B cell (primary cell): ENCODE measurements around the gene PFKP. TPM values are rescaled to one million over a fixed set of nuclear protein-coding genes. Genes with fewer than 3 reads are reported as not detected.

Experiments used
- ATAC-seq: fragments of 200-7000 bp; cut with Tn5 transposase; one replicate; pipeline ENCODE4 v1.10.0; 2021; ENCODE audit warnings: low read depth, mild to moderate bottlenecking, moderate number of reproducible peaks, moderate library complexity
- CTCF ChIA-PET: fragments of 350-600 bp; sonication (Branson Sonifier 250); formaldehyde crosslinking; loops from one replicate; lab custom pipeline; 2021; ENCODE audit warnings: antibody characterized with exemption, inconsistent platforms; lab: Charles Lee
- POLR2A ChIA-PET: fragments of 350-600 bp; sonication (Branson Sonifier 250); formaldehyde crosslinking; loops from one replicate; lab custom pipeline; 2021; ENCODE audit warnings: antibody characterized with exemption; lab: Charles Lee
- DNase-seq: peaks from one replicate; pipeline ENCODE4 v3.0.0; 2013
- H2AFZ ChIP-seq: 2 replicates; pipeline ENCODE4 v1.6.1; 2012; ENCODE audit warnings: mild to moderate bottlenecking, low read depth, low read length; ENCODE audit not compliant: insufficient read depth, poor library complexity, severe bottlenecking
- H3K27ac ChIP-seq, 2 donors: 1 replicate in 1 of 2; 2 replicates in 1 of 2; pipeline ENCODE4 v1.5.1; 2012 to 2013; ENCODE audit warnings: low read length in 2 of 2, mild to moderate bottlenecking in 2 of 2, moderate library complexity in 1 of 2
- H3K27me3 ChIP-seq, 4 experiments: fragments of 200-600 bp in 1 of 4; sonication (generic) in 1 of 4; replicated peaks in 1 of 4; 1 replicate in 2 of 4; 2 replicates in 2 of 4; pipeline versions ENCODE4 v1.6.1 to v1.7.0; 2013 to 2016; ENCODE audit warnings: low read length in 3 of 4, mild to moderate bottlenecking in 2 of 4, mixed read lengths in 1 of 4, moderate library complexity in 1 of 4; ENCODE audit not compliant: insufficient read depth in 4 of 4, control insufficient read depth in 3 of 4; ENCODE audit errors: control extremely low read depth in 1 of 4
- H3K36me3 ChIP-seq, 2 experiments: replicated peaks in 1 of 2; 1 replicate in 1 of 2; 2 replicates in 1 of 2; pipeline versions ENCODE4 v1.6.1 to v1.7.1; 2013; ENCODE audit warnings: low read length in 1 of 2; ENCODE audit not compliant: insufficient read depth in 2 of 2, control insufficient read depth in 1 of 2; ENCODE audit errors: control extremely low read depth in 1 of 2, extremely low read depth in 1 of 2
- H3K4me1 ChIP-seq, 2 donors: fragments of 200-600 bp in 1 of 2; sonication (generic) in 1 of 2; 1 replicate in 1 of 2; 2 replicates in 1 of 2; pipeline versions ENCODE4 v1.5.1 to v1.6.1; 2013 to 2017; ENCODE audit warnings: low read length in 2 of 2; ENCODE audit not compliant: control insufficient read depth in 2 of 2, insufficient read depth in 2 of 2
- H3K4me2 ChIP-seq: replicated peaks from 2 replicates; pipeline ENCODE3; 2012; ENCODE audit warnings: mild to moderate bottlenecking, low read depth, low read length; ENCODE audit not compliant: poor library complexity, severe bottlenecking
- H3K4me3 ChIP-seq, 5 experiments: fragments of 200-600 bp in 1 of 5; sonication (generic) in 1 of 5; 1 replicate in 3 of 5; 2 replicates in 2 of 5; pipeline versions ENCODE4 v1.5.1 to v1.7.0; 2011 to 2016; ENCODE audit warnings: low read length in 4 of 5, mild to moderate bottlenecking in 4 of 5, low read depth in 2 of 5, control low read depth in 1 of 5, moderate library complexity in 1 of 5; ENCODE audit not compliant: insufficient read depth in 1 of 5; ENCODE audit errors: control extremely low read depth in 1 of 5, extremely low read depth in 1 of 5
- H3K79me2 ChIP-seq: fragments of 200-600 bp; sonication (generic); one replicate; pipeline ENCODE4 v1.6.0; 2016; ENCODE audit warnings: low read length; ENCODE audit not compliant: control insufficient read depth, insufficient read depth
- H3K9ac ChIP-seq: fragments of 200-600 bp; sonication (generic); 2 replicates; pipeline ENCODE4 v1.6.1; 2017; ENCODE audit warnings: mild to moderate bottlenecking, low read length, moderate library complexity
- H3K9me3 ChIP-seq, 3 donors: one replicate each; pipeline versions ENCODE4 v1.6.1 to v1.7.1; 2013; ENCODE audit warnings: low read length in 2 of 3; ENCODE audit not compliant: control insufficient read depth in 2 of 3, insufficient read depth in 1 of 3; ENCODE audit errors: control extremely low read depth in 1 of 3
- H4K20me1 ChIP-seq: 2 replicates; pipeline ENCODE4 v1.6.0; 2012; ENCODE audit warnings: mild to moderate bottlenecking, low read length; ENCODE audit not compliant: insufficient read depth, control insufficient read depth, poor library complexity, severe bottlenecking
- H3K27ac Mint-ChIP-seq: one replicate; pipeline ENCODE4 v1.8.0; 2021; ENCODE audit warnings: mixed read lengths
- H3K27me3 Mint-ChIP-seq: one replicate; pipeline ENCODE4 v1.8.0; 2021; ENCODE audit warnings: mixed read lengths
- H3K4me1 Mint-ChIP-seq: one replicate; pipeline ENCODE4 v1.8.0; 2021; ENCODE audit warnings: mixed read lengths
- H3K4me3 Mint-ChIP-seq: one replicate; pipeline ENCODE4 v1.8.0; 2021; ENCODE audit warnings: mixed read lengths
- H3K9me3 Mint-ChIP-seq: one replicate; pipeline ENCODE4 v1.8.0; 2022; ENCODE audit warnings: mixed read lengths; ENCODE audit not compliant: insufficient read depth
- CTCF ChIP-seq: fragments of 200-600 bp; IDR thresholded peaks from one replicate; pipeline ENCODE4 v1.8.0; 2022; ENCODE audit warnings: antibody characterized with exemption, mild to moderate bottlenecking
- EZH2 ChIP-seq: IDR thresholded peaks from 2 replicates; pipeline ENCODE4 v1.6.1; 2012; ENCODE audit warnings: borderline replicate concordance, low read depth, mild to moderate bottlenecking, moderate library complexity, low read length; ENCODE audit not compliant: insufficient read depth, poor library complexity, severe bottlenecking
- WGBS: methylation state at CpG from one replicate; pipeline ENCODE4 v1.1.5; 2013; ENCODE audit warnings: missing lambda C conversion rate; ENCODE audit not compliant: insufficient coverage; 5-methylcytosine and 5-hydroxymethylcytosine counted together
- intact Hi-C: fragments of 100-400 bp; cut with micrococcal nuclease; formaldehyde crosslinking; loops from one replicate; pipeline ENCODE4 v1.10.0; 2022
- polyA plus RNA-seq: library from polyadenylated mRNA; depleted of rRNA; stranded (reverse); fragments of >200 nt; gene quantifications from 2 replicates; pipeline ENCODE4 v1.2.3, GENCODE V29; 2012
- total RNA-seq, 2 donors: library from RNA; stranded (reverse); fragments of 120-200 nt in 1 of 2; gene quantifications; 1 replicate in 1 of 2; 2 replicates in 1 of 2; pipeline versions ENCODE4 v1.2.3 to v1.2.4, GENCODE V29; 2013 to 2022

PFKP gene
- total and polyA plus RNA-seq, 2 donors (not counting 1 experiment from before 2014, with no cell fraction given): 41.4 to 54.3 TPM

- Mint-ChIP-seq H3K4me3 (no peak overlapping the region), H3K27me3 (no peaks in the 10 kb centered on the region), H3K9me3 (no peaks in the 10 kb centered on the region), H3K4me1 (no peaks in the 10 kb centered on the region), H3K27ac (no peak overlapping the region)
- Histone ChIP-seq H3K27ac (no peak overlapping the region), H3K36me3 (peaks cover 5 to 64% of the 10 kb centered on the region in 2 experiments), H3K4me3 (no peak overlapping the region), H3K4me1 (no peaks in the 10 kb centered on the region), H3K9me3 (peaks cover 0 to 2% (median 0%) of the 10 kb centered on the region in 3 donors), H2AFZ (no peak overlapping the region), H3K27me3 (no peaks in the 10 kb centered on the region), H4K20me1 (no peaks in the 10 kb centered on the region), H3K9ac (no peak overlapping the region), H3K4me2 (no peak overlapping the region), H3K79me2 (no peaks in the 10 kb centered on the region)
- no peak for DNase-seq
- no peak for ATAC-seq
- WGBS: no CpG with 5 or more reads among the region's 5 CpGs
- ChIA-PET CTCF (no interaction called here), POLR2A (no interaction called here)
- TF ChIP-seq CTCF (no peak), EZH2 (no peak)
- intact Hi-C loops: no loop called here
These were observed 66.6 kb downstream of the PFKP start for GRCh38 chr10:3133948-3134347.

GRCh38 chr10:3135006-3135405 is 67.7 kb downstream of the PFKP start:
- Histone ChIP-seq H2AFZ (no peak overlapping the region), H3K9ac (no peak overlapping the region), H3K4me1 (no peaks in the 10 kb centered on the region), H3K4me2 (no peak overlapping the region), H3K9me3 (peaks cover 0 to 2% (median 0%) of the 10 kb centered on the region in 3 donors), H3K27me3 (no peaks in the 10 kb centered on the region), H3K27ac (no peak overlapping the region), H3K79me2 (no peaks in the 10 kb centered on the region), H4K20me1 (no peaks in the 10 kb centered on the region), H3K36me3 (peaks cover 7 to 73% of the 10 kb centered on the region in 2 experiments), H3K4me3 (no peak overlapping the region)
- POLR2A ChIA-PET: no interaction called here
- ATAC-seq (no peak), DNase-seq (no peak)
- CTCF ChIA-PET: no interaction called here
- no peak overlapping the region for H3K4me3 Mint-ChIP-seq
- TF ChIP-seq EZH2: no peak
- TF ChIP-seq CTCF: no peak
- no peaks in the 10 kb centered on the region for H3K27me3 Mint-ChIP-seq
- no peak overlapping the region for H3K27ac Mint-ChIP-seq
- intact Hi-C loops: no loop called here
- H3K9me3 Mint-ChIP-seq: no peaks in the 10 kb centered on the region
- no peaks in the 10 kb centered on the region for H3K4me1 Mint-ChIP-seq
- WGBS: no CpG with 5 or more reads among the region's 3 CpGs
